Glutamatergic neuron (in vitro differentiated cells): Measurements from ENCODE around the gene ATF3. TPM values are rescaled to one million over a fixed set of nuclear protein-coding genes. Genes with fewer than 3 reads are reported as not detected.

Experiments
- DNase-seq: peaks from one replicate; pipeline ENCODE4 v3.0.0; 2022
- H3K27ac Mint-ChIP-seq: one replicate; pipeline ENCODE4 v1.8.0; 2020; ENCODE audit warnings: mild to moderate bottlenecking, mixed read lengths, inconsistent platforms; ENCODE audit not compliant: unreplicated experiment
- H3K27me3 Mint-ChIP-seq: one replicate; pipeline ENCODE4 v1.8.0; 2020; ENCODE audit warnings: mild to moderate bottlenecking, moderate library complexity, mixed read lengths, inconsistent platforms; ENCODE audit not compliant: unreplicated experiment
- H3K36me3 Mint-ChIP-seq: one replicate; pipeline ENCODE4 v1.8.0; 2020; ENCODE audit warnings: mild to moderate bottlenecking, mixed read lengths, inconsistent platforms; ENCODE audit not compliant: unreplicated experiment
- H3K4me1 Mint-ChIP-seq: one replicate; pipeline ENCODE4 v1.8.0; 2020; ENCODE audit warnings: mild to moderate bottlenecking, low read depth, mixed read lengths, inconsistent platforms; ENCODE audit not compliant: unreplicated experiment
- H3K4me3 Mint-ChIP-seq: one replicate; pipeline ENCODE4 v1.8.0; 2020; ENCODE audit warnings: mild to moderate bottlenecking, mixed read lengths, inconsistent platforms; ENCODE audit not compliant: unreplicated experiment
- H3K9me3 Mint-ChIP-seq: one replicate; pipeline ENCODE4 v1.8.0; 2020; ENCODE audit warnings: mild to moderate bottlenecking, moderate library complexity, mixed read lengths, inconsistent platforms; ENCODE audit not compliant: unreplicated experiment
- CTCF ChIP-seq: fragments of 200-600 bp; sonication (generic); IDR thresholded peaks from one replicate; pipeline ENCODE4 v1.5.0; 2021; ENCODE audit not compliant: partially characterized antibody, unreplicated experiment
- total RNA-seq: library from RNA; stranded (reverse); fragmentation: NEBNext Ultra II Directional; extraction: Animal tissue kit (Norgen Biotek cat#: 25700); gene quantifications from one replicate; pipeline ENCODE4 v1.2.1, GENCODE V29; 2021; ENCODE audit not compliant: unreplicated experiment

The ATF3 gene
- total RNA-seq, 1 donor from 2014 or later: 35.3 TPM

GRCh38 chr1:212618466-212619210 lies 10.1 kb downstream of the ATF3 start:
- Mint-ChIP-seq H3K27ac (no peak overlapping the region), H3K36me3 (peaks cover 16% of the 10 kb centered on the region), H3K4me3 (no peak overlapping the region), H3K27me3 (peaks cover 3% of the 10 kb centered on the region), H3K4me1 (peaks cover 1% of the 10 kb centered on the region), H3K9me3 (peaks cover 2% of the 10 kb centered on the region)
- no peak for TF ChIP-seq CTCF
- no peak for DNase-seq

DNA sequence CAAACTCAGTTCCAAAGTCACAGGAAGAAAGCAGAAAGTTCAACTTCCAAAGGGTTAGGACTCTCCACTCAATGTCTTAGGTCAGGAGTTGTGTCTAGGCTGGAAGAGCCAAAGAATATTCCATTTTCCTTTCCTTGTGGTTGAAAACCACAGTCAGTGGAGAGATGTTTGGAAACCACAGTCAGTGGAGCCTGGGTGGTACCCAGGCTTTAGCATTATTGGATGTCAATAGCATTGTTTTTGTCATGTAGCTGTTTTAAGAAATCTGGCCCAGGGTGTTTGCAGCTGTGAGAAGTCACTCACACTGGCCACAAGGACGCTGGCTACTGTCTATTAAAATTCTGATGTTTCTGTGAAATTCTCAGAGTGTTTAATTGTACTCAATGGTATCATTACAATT lies 11.7 kb downstream of the ATF3 start:
- peaks cover 2% of the 10 kb centered on the region for H3K9me3 Mint-ChIP-seq
- peaks cover 16% of the 10 kb centered on the region for H3K36me3 Mint-ChIP-seq

DNA sequence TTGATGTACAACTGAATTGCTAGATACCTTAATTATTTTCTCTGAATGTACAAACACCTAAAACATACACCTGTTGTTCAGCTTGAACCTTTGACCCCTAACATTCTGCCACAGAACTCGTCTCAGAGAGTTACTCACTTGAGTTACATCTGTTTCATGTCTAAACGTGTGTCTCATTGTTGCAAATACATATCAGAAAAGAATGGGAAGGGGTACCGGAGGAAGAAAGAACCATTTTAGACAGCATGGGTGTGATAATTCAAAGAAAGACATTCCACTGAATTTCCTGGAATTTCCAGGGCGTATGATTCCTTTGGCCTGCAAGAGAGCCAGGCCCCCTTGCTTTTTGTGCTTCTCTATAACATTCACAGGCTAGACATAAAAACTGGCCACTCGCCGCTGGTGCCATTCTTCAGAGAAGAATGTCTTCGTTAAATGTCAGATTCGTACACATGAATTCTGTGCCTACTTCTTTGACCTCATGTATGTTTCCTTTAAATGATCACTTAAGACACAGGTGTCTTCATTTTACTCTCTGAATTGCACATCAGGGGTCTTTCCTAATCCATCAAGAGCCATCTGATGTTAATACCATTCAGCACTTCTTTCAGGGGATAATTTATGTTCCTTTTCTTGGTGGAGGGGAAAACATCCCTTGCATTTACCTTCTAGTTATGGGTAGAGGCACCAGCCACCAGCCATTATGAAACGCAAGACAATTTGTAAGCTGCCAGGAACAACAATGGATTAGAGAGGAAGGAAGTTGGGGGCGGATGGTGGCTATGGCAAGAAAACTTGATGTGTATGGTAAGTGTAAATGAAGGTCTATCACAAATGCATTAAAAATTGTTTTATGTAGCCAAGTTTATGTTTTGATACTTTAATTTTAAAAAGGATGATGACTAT lies 12.7 kb downstream of the ATF3 start:
- no peaks in the 10 kb centered on the region for H3K4me1 Mint-ChIP-seq
- no peak overlapping the region for H3K4me3 Mint-ChIP-seq
- peaks cover 2% of the 10 kb centered on the region for H3K9me3 Mint-ChIP-seq
- H3K27me3 Mint-ChIP-seq: peaks cover 3% of the 10 kb centered on the region
- DNase-seq: no peak
- H3K27ac Mint-ChIP-seq: no peak overlapping the region
- H3K36me3 Mint-ChIP-seq: peaks cover 11% of the 10 kb centered on the region
- no peak for TF ChIP-seq CTCF

More for the DNA sequence above, 11.7 kb downstream of the ATF3 start:
- Mint-ChIP-seq H3K27ac (no peak overlapping the region), H3K4me1 (no peaks in the 10 kb centered on the region), H3K4me3 (no peak overlapping the region), H3K27me3 (peaks cover 3% of the 10 kb centered on the region)
- no peak for DNase-seq
- no peak for TF ChIP-seq CTCF

DNA sequence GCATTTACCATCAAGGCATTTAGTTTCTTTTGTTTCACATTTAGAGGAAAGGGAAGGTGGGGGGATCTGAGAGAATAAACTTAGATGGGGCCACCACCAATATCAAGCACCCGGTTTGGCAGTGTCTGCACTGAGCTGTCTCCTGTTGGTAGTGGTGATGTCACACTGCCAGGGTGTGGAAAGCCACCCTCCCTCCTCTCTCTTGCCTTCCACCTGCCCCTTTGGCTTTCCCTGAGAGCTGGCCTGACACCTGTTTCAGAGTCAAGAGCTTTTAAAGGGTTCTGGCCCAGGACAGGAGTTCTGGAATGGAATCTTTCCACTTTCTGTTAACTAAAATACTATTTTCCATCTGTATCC lies 13.4 kb downstream of the ATF3 start:
- no peak for TF ChIP-seq CTCF
- Mint-ChIP-seq H3K9me3 (no peaks in the 10 kb centered on the region), H3K27me3 (peaks cover 3% of the 10 kb centered on the region), H3K4me3 (no peak overlapping the region), H3K36me3 (peaks cover 6% of the 10 kb centered on the region), H3K27ac (no peak overlapping the region), H3K4me1 (no peaks in the 10 kb centered on the region)
- DNase-seq: no peak

DNA sequence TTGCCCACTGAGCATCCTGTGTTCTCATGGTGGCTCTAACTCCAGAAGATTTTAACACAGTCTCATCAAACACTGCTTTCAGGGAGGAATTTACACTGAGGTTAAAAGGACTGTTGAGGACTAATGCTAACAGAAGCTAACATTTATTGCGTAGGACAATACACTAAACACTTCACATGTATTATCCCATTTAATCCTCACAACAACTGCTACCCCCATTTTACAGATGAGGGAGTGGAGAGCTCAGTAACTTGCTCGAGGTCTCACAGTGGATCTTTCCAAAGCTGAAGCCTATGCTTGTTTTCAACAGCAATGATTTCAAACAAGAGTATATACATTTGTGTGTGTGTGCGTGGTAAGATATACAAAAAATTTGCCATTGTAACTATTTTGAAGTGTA lies 13.9 kb downstream of the ATF3 start:
- H3K4me1 Mint-ChIP-seq: no peaks in the 10 kb centered on the region
- DNase-seq: no peak
- no peak overlapping the region for H3K27ac Mint-ChIP-seq
- no peaks in the 10 kb centered on the region for H3K9me3 Mint-ChIP-seq
- H3K27me3 Mint-ChIP-seq: peaks cover 5% of the 10 kb centered on the region
- H3K36me3 Mint-ChIP-seq: peaks cover 10% of the 10 kb centered on the region
- TF ChIP-seq CTCF: no peak
- H3K4me3 Mint-ChIP-seq: no peak overlapping the region
